SJCRH30 (cell line): ENCODE data around the gene TTC7B. TPM values are rescaled to one million over a fixed set of nuclear protein-coding genes. Genes with fewer than 3 reads are reported as not detected.

Source experiments
- DNase-seq, 2 experiments: peaks; one replicate each; pipeline ENCODE4 v3.0.0-alpha.2; 2015 to 2020
- H3K27ac ChIP-seq: fragments of 250-450 bp; sonication (Bioruptor Pico); 2 replicates; pipeline ENCODE4 v1.5.1; 2020; ENCODE audit warnings: mild to moderate bottlenecking, moderate library complexity
- H3K27me3 ChIP-seq: fragments of 250-450 bp; sonication (Bioruptor Pico); 2 replicates; pipeline ENCODE4 v1.5.1; 2020; ENCODE audit warnings: mild to moderate bottlenecking, moderate library complexity
- H3K36me3 ChIP-seq: fragments of 250-450 bp; sonication (Bioruptor Pico); 2 replicates; pipeline ENCODE4 v1.5.1; 2020; ENCODE audit warnings: mild to moderate bottlenecking, moderate library complexity
- H3K4me1 ChIP-seq: fragments of 250-450 bp; sonication (Bioruptor Pico); 2 replicates; pipeline ENCODE4 v1.5.1; 2020; ENCODE audit warnings: mild to moderate bottlenecking, moderate library complexity
- H3K4me3 ChIP-seq: fragments of 250-450 bp; sonication (Bioruptor Pico); 2 replicates; pipeline ENCODE4 v1.5.1; 2020; ENCODE audit warnings: mild to moderate bottlenecking, moderate library complexity
- H3K9me3 ChIP-seq: fragments of 250-450 bp; sonication (Bioruptor Pico); replicated peaks from 2 replicates; pipeline ENCODE4 v1.5.1; 2020; ENCODE audit warnings: mild to moderate bottlenecking, moderate library complexity
- total RNA-seq: library from RNA; depleted of rRNA; stranded (reverse); fragments of >200 nt; shearing (Covaris generic); gene quantifications from 2 replicates; pipeline ENCODE4 v1.2.3, GENCODE V29; 2014

TTC7B gene
- total RNA-seq, 1 experiment from 2014 or later: 45.9 TPM

- no peaks in the 10 kb centered on the region for H3K36me3 ChIP-seq
- H3K9me3 ChIP-seq: no peaks in the 10 kb centered on the region
- no peaks in the 10 kb centered on the region for H3K4me1 ChIP-seq
- no peak for DNase-seq
- no peak overlapping the region for H3K4me3 ChIP-seq
- no peak overlapping the region for H3K27ac ChIP-seq
- no peaks in the 10 kb centered on the region for H3K27me3 ChIP-seq
Observed at GRCh38 chr14:90733139-90733808, 83.0 kb downstream of the TTC7B start.

GRCh38 chr14:90732718-90733117 is 83.5 kb downstream of the TTC7B start:
- Histone ChIP-seq H3K36me3 (no peaks in the 10 kb centered on the region), H3K4me3 (no peak overlapping the region), H3K27ac (no peak overlapping the region), H3K9me3 (no peaks in the 10 kb centered on the region), H3K4me1 (no peaks in the 10 kb centered on the region), H3K27me3 (no peaks in the 10 kb centered on the region)
- DNase-seq: no peak

GRCh38 chr14:90732139-90732538 is 84.1 kb downstream of the TTC7B start:
- no peak for DNase-seq
- Histone ChIP-seq H3K4me1 (no peaks in the 10 kb centered on the region), H3K36me3 (no peaks in the 10 kb centered on the region), H3K4me3 (no peak overlapping the region), H3K27me3 (no peaks in the 10 kb centered on the region), H3K27ac (no peak overlapping the region), H3K9me3 (no peaks in the 10 kb centered on the region)

GRCh38 chr14:90731487-90731886 is 84.7 kb downstream of the TTC7B start:
- Histone ChIP-seq H3K36me3 (no peaks in the 10 kb centered on the region), H3K9me3 (no peaks in the 10 kb centered on the region), H3K4me1 (no peaks in the 10 kb centered on the region), H3K27ac (no peak overlapping the region), H3K4me3 (no peak overlapping the region), H3K27me3 (no peaks in the 10 kb centered on the region)
- DNase-seq: no peak

- H3K4me3 ChIP-seq: no peak overlapping the region
- H3K9me3 ChIP-seq: no peaks in the 10 kb centered on the region
- H3K36me3 ChIP-seq: peaks cover 3% of the 10 kb centered on the region
- no peak overlapping the region for H3K27ac ChIP-seq
- no peaks in the 10 kb centered on the region for H3K4me1 ChIP-seq
- DNase-seq: no peak
- no peaks in the 10 kb centered on the region for H3K27me3 ChIP-seq
Observed at GRCh38 chr14:90730206-90730766, 85.9 kb downstream of the TTC7B start.

GRCh38 chr14:90728951-90729350 is 87.3 kb downstream of the TTC7B start:
- Histone ChIP-seq H3K27ac (no peak overlapping the region), H3K27me3 (no peaks in the 10 kb centered on the region), H3K4me3 (no peak overlapping the region), H3K36me3 (peaks cover 9% of the 10 kb centered on the region), H3K9me3 (no peaks in the 10 kb centered on the region), H3K4me1 (no peaks in the 10 kb centered on the region)
- DNase-seq: no peak

- no peak for DNase-seq
- H3K9me3 ChIP-seq: no peaks in the 10 kb centered on the region
- peaks cover 9% of the 10 kb centered on the region for H3K36me3 ChIP-seq
- no peak overlapping the region for H3K4me3 ChIP-seq
- no peaks in the 10 kb centered on the region for H3K4me1 ChIP-seq
- H3K27ac ChIP-seq: no peak overlapping the region
- H3K27me3 ChIP-seq: no peaks in the 10 kb centered on the region
Observed at GRCh38 chr14:90727082-90727481, 89.1 kb downstream of the TTC7B start.

GRCh38 chr14:90726656-90727055 is 89.6 kb downstream of the TTC7B start:
- H3K4me3 ChIP-seq: no peak overlapping the region
- no peak for DNase-seq
- no peaks in the 10 kb centered on the region for H3K9me3 ChIP-seq
- no peak overlapping the region for H3K27ac ChIP-seq
- no peaks in the 10 kb centered on the region for H3K27me3 ChIP-seq
- H3K4me1 ChIP-seq: no peaks in the 10 kb centered on the region
- peaks cover 9% of the 10 kb centered on the region for H3K36me3 ChIP-seq

- H3K27ac ChIP-seq: no peak overlapping the region
- no peaks in the 10 kb centered on the region for H3K27me3 ChIP-seq
- H3K9me3 ChIP-seq: no peaks in the 10 kb centered on the region
- H3K4me1 ChIP-seq: no peaks in the 10 kb centered on the region
- H3K4me3 ChIP-seq: no peak overlapping the region
- H3K36me3 ChIP-seq: peaks cover 9% of the 10 kb centered on the region
- no peak for DNase-seq
Observed at GRCh38 chr14:90724866-90725265, 91.4 kb downstream of the TTC7B start.

GRCh38 chr14:90722590-90722989 is 93.6 kb downstream of the TTC7B start:
- no peak for DNase-seq
- Histone ChIP-seq H3K9me3 (no peaks in the 10 kb centered on the region), H3K36me3 (peaks cover 9% of the 10 kb centered on the region), H3K4me3 (no peak overlapping the region), H3K27ac (no peak overlapping the region), H3K4me1 (no peaks in the 10 kb centered on the region), H3K27me3 (no peaks in the 10 kb centered on the region)

- no peaks in the 10 kb centered on the region for H3K9me3 ChIP-seq
- peak in 1 of 2 experiments; percentile 29 for DNase-seq
- H3K4me1 ChIP-seq: no peaks in the 10 kb centered on the region
- no peak overlapping the region for H3K27ac ChIP-seq
- H3K36me3 ChIP-seq: peaks cover 9% of the 10 kb centered on the region
- H3K4me3 ChIP-seq: no peak overlapping the region
- H3K27me3 ChIP-seq: no peaks in the 10 kb centered on the region
Observed at GRCh38 chr14:90721619-90722305, 94.5 kb downstream of the TTC7B start.

GRCh38 chr14:90720832-90721231 is 95.4 kb downstream of the TTC7B start:
- H3K4me1 ChIP-seq: no peaks in the 10 kb centered on the region
- no peaks in the 10 kb centered on the region for H3K27me3 ChIP-seq
- no peak overlapping the region for H3K27ac ChIP-seq
- peaks cover 8% of the 10 kb centered on the region for H3K36me3 ChIP-seq
- H3K4me3 ChIP-seq: no peak overlapping the region
- no peak for DNase-seq
- H3K9me3 ChIP-seq: no peaks in the 10 kb centered on the region

- no peak for DNase-seq
- H3K27me3 ChIP-seq: no peaks in the 10 kb centered on the region
- H3K4me3 ChIP-seq: no peak overlapping the region
- peaks cover 6% of the 10 kb centered on the region; the same call in 1 of the 2 replicates for H3K36me3 ChIP-seq
- H3K9me3 ChIP-seq: no peaks in the 10 kb centered on the region; the same call in 1 of the 2 replicates
- no peak overlapping the region for H3K27ac ChIP-seq
- no peaks in the 10 kb centered on the region for H3K4me1 ChIP-seq
Observed at GRCh38 chr14:90720336-90720735, 95.9 kb downstream of the TTC7B start.

- no peak for DNase-seq
- no peak overlapping the region for H3K27ac ChIP-seq
- no peaks in the 10 kb centered on the region; the same call in 1 of the 2 replicates for H3K9me3 ChIP-seq
Observed at GRCh38 chr14:90717916-90718315, 98.3 kb downstream of the TTC7B start.

GRCh38 chr14:90715993-90716392 is 100.2 kb downstream of the TTC7B start:
- H3K9me3 ChIP-seq: no peaks in the 10 kb centered on the region; the same call in 1 of the 2 replicates
- DNase-seq: no peak
- no peaks in the 10 kb centered on the region for H3K27me3 ChIP-seq

More at GRCh38 chr14:90717916-90718315, 98.3 kb downstream of the TTC7B start:
- Histone ChIP-seq H3K4me3 (no peak overlapping the region), H3K27me3 (no peaks in the 10 kb centered on the region), H3K36me3 (no peaks in the 10 kb centered on the region; the same call in 1 of the 2 replicates), H3K4me1 (no peaks in the 10 kb centered on the region)

More at GRCh38 chr14:90715993-90716392, 100.2 kb downstream of the TTC7B start:
- Histone ChIP-seq H3K36me3 (no peaks in the 10 kb centered on the region; the same call in 1 of the 2 replicates), H3K27ac (no peak overlapping the region), H3K4me3 (no peak overlapping the region), H3K4me1 (no peaks in the 10 kb centered on the region)
